Naive B cell (primary cell): Measurements from ENCODE around the gene TEKTIP1. TPM values are rescaled to one million over a fixed set of nuclear protein-coding genes. Genes with fewer than 3 reads are reported as not detected.
"Not testable (repeated sequence)": the region's sequence is repeated elsewhere in the genome, so short reads cannot be mapped to it uniquely, and the experiment has no call there.

ENCODE experiments used
- ATAC-seq, 2 donors: fragments of 150-1000 bp; cut with Tn5 transposase; 2 replicates each; pipeline ENCODE4 v1.10.0; 2021; ENCODE audit warnings: low read depth in 2 of 2, mild to moderate bottlenecking in 2 of 2, moderate library complexity in 2 of 2
- DNase-seq: peaks from one replicate; pipeline ENCODE4 v3.0.0; 2022
- H3K27ac Mint-ChIP-seq, 6 donors: one replicate each; pipeline ENCODE4 v1.8.0; 2020 to 2022; ENCODE audit warnings: mild to moderate bottlenecking in 6 of 6, mixed read lengths in 6 of 6, moderate library complexity in 5 of 6, inconsistent platforms in 2 of 6
- H3K27me3 Mint-ChIP-seq, 3 donors: one replicate each; pipeline ENCODE4 v1.8.0; 2021 to 2022; ENCODE audit warnings: mixed read lengths in 3 of 3, mild to moderate bottlenecking in 1 of 3
- H3K36me3 Mint-ChIP-seq, 2 donors: one replicate each; pipeline ENCODE4 v1.8.0; 2020 to 2022; ENCODE audit warnings: mixed read lengths in 2 of 2, inconsistent platforms in 1 of 2, mild to moderate bottlenecking in 1 of 2
- H3K4me1 Mint-ChIP-seq, 3 donors: one replicate each; pipeline ENCODE4 v1.8.0; 2020 to 2022; ENCODE audit warnings: mixed read lengths in 3 of 3, inconsistent platforms in 1 of 3, mild to moderate bottlenecking in 1 of 3, moderate library complexity in 1 of 3
- H3K4me3 Mint-ChIP-seq, 8 donors: one replicate each; pipeline ENCODE4 v1.8.0; 2020 to 2022; ENCODE audit warnings: mild to moderate bottlenecking in 8 of 8, mixed read lengths in 8 of 8, moderate library complexity in 8 of 8, inconsistent platforms in 2 of 8
- H3K9me3 Mint-ChIP-seq, 7 donors: one replicate each; pipeline ENCODE4 v1.8.0; 2020 to 2022; ENCODE audit warnings: mixed read lengths in 7 of 7, mild to moderate bottlenecking in 5 of 7, inconsistent platforms in 2 of 7, moderate library complexity in 1 of 7
- polyA plus RNA-seq, 6 donors: library from polyadenylated mRNA; unstranded; fragments of 300-500 nt; fragmentation: Illumina TruSeq; gene quantifications; one replicate each; pipeline ENCODE4 v1.2.3, GENCODE V29; 2021; ENCODE audit warnings: low read depth in 6 of 6

The TEKTIP1 gene
- polyA plus RNA-seq, 6 donors from 2014 or later = 0.56 TPM; not detected in 5

DNA sequence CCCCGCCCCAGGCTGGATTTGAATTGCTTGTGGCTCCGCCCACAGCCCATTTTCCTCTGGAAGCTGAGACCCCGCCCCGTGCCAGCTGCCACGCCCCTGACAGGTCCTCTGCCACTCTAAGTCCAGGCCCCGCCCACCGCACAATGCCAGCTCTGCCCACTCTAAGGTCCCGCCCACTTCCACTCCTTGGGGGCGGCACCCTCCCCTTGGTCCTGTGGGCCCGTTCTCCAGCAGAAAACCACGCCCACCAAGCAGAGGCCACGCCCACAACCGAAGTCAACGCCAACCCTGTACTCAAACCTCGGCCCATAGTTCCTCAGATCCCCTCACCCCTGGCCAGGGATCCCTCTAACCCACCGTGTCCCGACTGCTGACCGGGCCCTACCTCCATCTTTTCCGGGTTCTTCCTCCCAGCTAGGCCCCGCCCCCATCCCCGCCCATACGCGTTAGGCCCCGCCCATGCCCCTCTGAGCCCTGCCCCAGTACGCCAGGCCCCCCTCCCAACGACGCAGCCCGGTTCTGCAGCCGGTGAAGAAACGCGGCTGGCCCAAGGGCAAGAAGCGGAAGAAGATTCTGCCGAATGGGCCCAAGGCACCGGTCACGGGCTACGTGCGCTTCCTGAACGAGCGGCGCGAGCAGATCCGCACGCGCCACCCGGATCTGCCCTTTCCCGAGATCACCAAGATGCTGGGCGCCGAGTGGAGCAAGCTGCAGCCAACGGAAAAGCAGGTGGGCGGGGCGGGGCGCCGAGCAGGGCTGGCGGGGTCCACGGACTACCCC is 35.1 kb downstream of the TEKTIP1 start:
- DNase-seq = peak; percentile 65
- Mint-ChIP-seq H3K27me3 (no peaks in the 10 kb centered on the region), H3K36me3 (peaks cover 0 to 7% of the 10 kb centered on the region in 2 donors), H3K9me3 (no peaks in the 10 kb centered on the region), H3K4me3 (peak overlapping the region; percentile 66 to 92 (median 80)), H3K27ac (peak overlapping the region in 3 of 6 donors; percentile 44 to 71 (median 64)), H3K4me1 (peaks cover 20 to 24% (median 21%) of the 10 kb centered on the region in 3 donors)
- peak in 1 of 2 donors; percentile 7 for ATAC-seq

DNA sequence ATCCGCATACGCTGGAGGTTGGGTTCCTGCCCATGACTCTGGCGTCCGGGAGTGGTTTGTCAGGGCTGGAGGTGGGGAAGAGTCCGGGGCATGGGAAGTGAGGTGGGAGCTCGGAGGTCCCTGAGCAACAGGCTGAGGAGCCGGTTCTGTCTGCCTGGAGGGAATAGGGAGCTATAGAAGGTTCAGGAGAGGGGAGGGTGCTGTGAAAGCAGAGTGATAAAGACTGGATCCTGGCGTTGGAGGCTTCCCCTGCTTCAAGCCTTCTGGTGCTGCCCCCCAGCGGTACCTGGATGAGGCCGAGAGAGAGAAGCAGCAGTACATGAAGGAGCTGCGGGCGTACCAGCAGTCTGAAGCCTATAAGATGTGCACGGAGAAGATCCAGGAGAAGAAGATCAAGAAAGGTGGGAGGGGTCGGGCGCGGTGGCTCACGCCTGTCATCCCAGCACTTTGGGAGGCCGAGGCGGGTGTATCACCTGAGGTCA is 36.3 kb downstream of the TEKTIP1 start:
- H3K4me1 Mint-ChIP-seq = peaks cover 20 to 24% (median 21%) of the 10 kb centered on the region in 3 donors
- H3K27me3 Mint-ChIP-seq = no peaks in the 10 kb centered on the region
- peak overlapping the region in 3 of 6 donors; percentile 26 to 89 (median 82) for H3K27ac Mint-ChIP-seq
- H3K4me3 Mint-ChIP-seq = peak overlapping the region in 6 of 8 donors; percentile 24 to 87 (median 74)
- no peaks in the 10 kb centered on the region for H3K9me3 Mint-ChIP-seq
- peaks cover 0 to 7% of the 10 kb centered on the region in 2 donors for H3K36me3 Mint-ChIP-seq
- no peak for DNase-seq
- ATAC-seq = no peak

DNA sequence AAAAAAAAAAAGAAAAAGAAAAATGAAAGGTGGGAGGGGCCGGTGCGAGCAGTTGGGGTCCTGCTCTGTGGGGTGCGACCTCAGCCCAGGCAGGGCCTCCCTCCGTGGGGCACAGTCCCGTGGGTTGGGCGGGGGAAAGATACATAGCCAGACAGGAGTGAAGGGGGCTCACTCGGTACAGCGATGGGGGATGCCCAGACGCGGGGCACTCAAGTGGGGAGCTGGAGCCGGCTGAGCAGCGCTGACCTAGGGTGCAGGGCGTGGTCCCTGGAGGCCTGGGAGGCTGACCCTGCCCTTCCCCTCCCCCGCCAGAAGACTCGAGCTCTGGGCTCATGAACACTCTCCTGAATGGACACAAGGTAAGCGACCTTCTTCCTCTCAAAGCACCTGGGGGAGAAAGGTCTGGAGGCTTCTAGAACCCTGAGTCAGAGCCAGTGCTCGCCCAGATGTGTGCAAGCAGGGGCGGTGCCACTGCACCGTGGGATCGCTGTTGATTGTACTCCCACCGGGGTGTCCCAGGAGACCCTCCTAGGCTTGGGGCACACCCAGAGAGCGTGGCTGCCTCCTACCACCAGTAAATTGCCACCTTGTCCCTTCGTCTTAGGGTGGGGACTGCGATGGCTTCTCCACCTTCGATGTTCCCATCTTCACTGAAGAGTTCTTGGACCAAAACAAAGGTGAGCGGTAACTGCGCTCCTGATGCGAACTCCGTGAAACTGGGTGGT is 37.1 kb downstream of the TEKTIP1 start:
- H3K9me3 Mint-ChIP-seq = no peaks in the 10 kb centered on the region
- H3K27ac Mint-ChIP-seq = no peak overlapping the region
- no peak for ATAC-seq
- H3K27me3 Mint-ChIP-seq = no peaks in the 10 kb centered on the region
- no peak for DNase-seq
- H3K4me3 Mint-ChIP-seq = peak overlapping the region in 4 of 8 donors; percentile 24 to 78 (median 46)
- H3K36me3 Mint-ChIP-seq = peaks cover 0 to 7% of the 10 kb centered on the region in 2 donors
- peaks cover 18 to 24% (median 20%) of the 10 kb centered on the region in 3 donors for H3K4me1 Mint-ChIP-seq

DNA sequence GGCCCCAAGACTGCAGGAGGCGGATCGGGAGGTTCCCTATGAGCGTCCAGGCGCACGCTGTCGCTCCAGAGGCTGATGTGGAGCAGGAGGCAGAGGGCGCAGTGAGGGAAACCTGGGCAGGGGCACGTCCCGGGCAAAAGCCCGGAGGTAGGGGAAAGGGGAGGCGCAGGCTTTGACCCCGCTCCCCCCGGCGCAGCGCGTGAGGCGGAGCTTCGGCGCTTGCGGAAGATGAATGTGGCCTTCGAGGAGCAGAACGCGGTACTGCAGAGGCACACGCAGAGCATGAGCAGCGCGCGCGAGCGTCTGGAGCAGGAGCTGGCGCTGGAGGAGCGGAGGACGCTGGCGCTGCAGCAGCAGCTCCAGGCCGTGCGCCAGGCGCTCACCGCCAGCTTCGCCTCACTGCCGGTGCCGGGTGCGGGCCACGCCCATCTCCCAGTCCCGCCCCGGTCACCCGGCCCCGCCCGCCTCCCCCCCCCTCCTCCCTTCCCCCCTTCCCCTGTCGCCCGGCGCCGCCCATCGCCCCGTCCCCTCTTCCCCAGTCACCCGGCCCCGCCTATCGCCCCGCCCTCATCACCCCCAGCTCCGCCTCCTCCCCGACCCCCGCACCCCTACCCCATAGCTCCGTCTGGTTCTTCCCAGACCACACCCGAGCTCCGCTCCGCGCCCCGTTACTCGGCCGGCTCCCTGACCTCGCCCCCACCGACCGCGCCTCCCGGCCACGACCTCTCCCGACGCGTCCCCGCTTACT is 37.9 kb downstream of the TEKTIP1 start:
- peaks cover 14 to 20% (median 17%) of the 10 kb centered on the region in 3 donors for H3K4me1 Mint-ChIP-seq
- peak overlapping the region in 4 of 8 donors; percentile 24 to 78 (median 46) for H3K4me3 Mint-ChIP-seq
- H3K36me3 Mint-ChIP-seq = peaks cover 0 to 7% of the 10 kb centered on the region in 2 donors
- H3K9me3 Mint-ChIP-seq = no peaks in the 10 kb centered on the region
- ATAC-seq = no peak
- no peak for DNase-seq
- H3K27ac Mint-ChIP-seq = no peak overlapping the region
- no peaks in the 10 kb centered on the region for H3K27me3 Mint-ChIP-seq

DNA sequence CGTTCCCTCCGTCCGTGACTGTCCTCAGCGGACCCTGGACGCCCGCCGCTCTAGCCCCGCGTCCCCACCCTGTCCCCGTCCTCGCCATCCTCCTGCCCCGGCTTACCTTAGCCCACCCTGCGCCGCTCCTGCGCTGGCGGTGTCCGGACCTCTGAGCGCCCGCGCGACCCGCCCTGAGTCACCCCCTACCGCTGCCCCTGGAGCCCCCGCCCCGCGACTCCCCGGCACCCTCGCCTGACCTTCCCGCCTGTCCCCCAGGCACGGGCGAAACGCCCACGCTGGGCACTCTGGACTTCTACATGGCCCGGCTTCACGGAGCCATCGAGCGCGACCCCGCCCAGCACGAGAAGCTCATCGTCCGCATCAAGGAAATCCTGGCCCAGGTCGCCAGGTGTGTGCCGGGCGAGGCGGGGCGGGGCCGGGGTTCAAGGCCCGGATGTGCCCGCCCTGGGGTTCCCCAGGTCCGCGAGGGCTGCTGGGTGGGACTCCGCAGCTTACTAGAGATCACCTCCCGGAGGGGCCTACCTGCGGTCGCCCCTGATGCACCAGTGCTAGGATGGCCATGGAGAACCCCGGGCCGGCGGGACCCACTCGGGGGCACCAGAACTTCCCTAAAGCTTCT is 38.9 kb downstream of the TEKTIP1 start:
- H3K36me3 Mint-ChIP-seq = peaks cover 0 to 7% of the 10 kb centered on the region in 2 donors

DNA sequence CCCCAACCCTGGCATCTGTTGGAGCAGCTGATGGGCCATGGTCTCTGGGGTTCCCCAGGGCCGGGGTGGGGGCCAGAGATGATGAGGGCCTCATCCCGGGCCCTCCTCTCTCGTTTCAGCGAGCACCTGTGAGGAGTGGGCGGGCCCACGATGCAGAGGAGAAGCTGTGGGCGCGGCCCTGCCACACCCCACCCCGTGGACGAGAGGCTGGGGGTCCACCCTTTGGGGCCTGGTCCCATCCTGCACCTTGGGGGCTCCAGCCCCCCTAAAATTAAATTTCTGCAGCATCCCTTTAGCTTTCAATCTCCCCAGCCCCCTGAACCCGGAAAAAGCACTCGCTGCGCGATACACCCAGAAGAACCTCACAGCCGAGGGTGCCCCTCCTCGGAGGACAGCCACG is 39.4 kb downstream of the TEKTIP1 start:
- H3K4me1 Mint-ChIP-seq = peaks cover 9 to 14% (median 13%) of the 10 kb centered on the region in 3 donors
- H3K27me3 Mint-ChIP-seq = no peaks in the 10 kb centered on the region
- H3K27ac Mint-ChIP-seq = no peak overlapping the region
- H3K4me3 Mint-ChIP-seq = peak overlapping the region in 1 of 8 donors; percentile 23
- peaks cover 0 to 7% of the 10 kb centered on the region in 2 donors for H3K36me3 Mint-ChIP-seq
- no peak for ATAC-seq
- no peak for DNase-seq
- no peaks in the 10 kb centered on the region for H3K9me3 Mint-ChIP-seq

More for the DNA sequence above, 38.9 kb downstream of the TEKTIP1 start:
- H3K9me3 Mint-ChIP-seq = no peaks in the 10 kb centered on the region
- H3K4me1 Mint-ChIP-seq = peaks cover 9 to 14% (median 13%) of the 10 kb centered on the region in 3 donors
- peak overlapping the region in 1 of 6 donors; percentile 44 for H3K27ac Mint-ChIP-seq
- ATAC-seq = no peak
- H3K27me3 Mint-ChIP-seq = no peaks in the 10 kb centered on the region
- DNase-seq = no peak
- peak overlapping the region in 1 of 8 donors; percentile 12 for H3K4me3 Mint-ChIP-seq

DNA sequence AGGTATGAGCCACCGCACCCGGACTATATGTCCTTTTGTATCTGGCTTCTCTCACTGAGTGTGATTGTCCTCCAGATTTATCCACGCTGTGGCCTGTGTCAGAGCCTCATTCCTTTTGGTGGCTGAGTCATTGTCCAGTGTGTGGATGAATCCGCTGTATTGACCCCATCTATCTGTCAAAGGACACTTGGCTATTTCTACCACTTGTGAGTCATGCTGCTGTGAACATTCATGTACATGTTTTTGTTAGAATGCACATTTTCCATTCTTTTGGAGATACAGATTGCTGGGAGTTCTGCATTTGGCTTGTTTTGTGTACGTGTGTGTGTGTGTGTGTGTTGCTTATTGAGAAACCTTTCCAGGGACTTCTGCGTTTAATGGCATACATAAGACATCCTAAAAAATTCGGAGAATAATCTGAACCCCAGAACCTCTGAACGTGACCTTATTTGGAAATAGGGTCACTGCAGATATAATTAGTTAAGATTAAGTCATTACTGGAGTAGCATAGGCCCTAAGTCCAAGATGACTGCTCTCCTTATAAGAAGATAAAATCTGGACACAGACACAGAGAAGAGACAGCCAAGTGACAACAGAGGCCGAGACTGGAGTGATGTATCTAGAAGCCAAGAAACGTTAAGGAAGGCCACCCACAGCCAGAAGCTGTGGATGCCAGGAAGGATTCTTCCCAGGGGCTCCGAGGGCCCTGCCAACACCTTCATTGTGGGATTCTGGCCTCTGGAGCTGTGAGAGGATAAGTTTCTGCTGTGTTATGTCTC is 41.4 kb downstream of the TEKTIP1 start:
- peaks cover under 1 to 6% (median 4%) of the 10 kb centered on the region in 3 donors for H3K4me1 Mint-ChIP-seq
- H3K27ac Mint-ChIP-seq = peak overlapping the region in 3 of 6 donors; percentile 49 to 52 (median 49)
- H3K4me3 Mint-ChIP-seq = peak overlapping the region in 1 of 8 donors; percentile 35
- H3K9me3 Mint-ChIP-seq = no peaks in the 10 kb centered on the region
- H3K36me3 Mint-ChIP-seq = peaks cover 0 to 4% of the 10 kb centered on the region in 2 donors
- ATAC-seq (no peak), DNase-seq (no peak)
- H3K27me3 Mint-ChIP-seq = no peaks in the 10 kb centered on the region

DNA sequence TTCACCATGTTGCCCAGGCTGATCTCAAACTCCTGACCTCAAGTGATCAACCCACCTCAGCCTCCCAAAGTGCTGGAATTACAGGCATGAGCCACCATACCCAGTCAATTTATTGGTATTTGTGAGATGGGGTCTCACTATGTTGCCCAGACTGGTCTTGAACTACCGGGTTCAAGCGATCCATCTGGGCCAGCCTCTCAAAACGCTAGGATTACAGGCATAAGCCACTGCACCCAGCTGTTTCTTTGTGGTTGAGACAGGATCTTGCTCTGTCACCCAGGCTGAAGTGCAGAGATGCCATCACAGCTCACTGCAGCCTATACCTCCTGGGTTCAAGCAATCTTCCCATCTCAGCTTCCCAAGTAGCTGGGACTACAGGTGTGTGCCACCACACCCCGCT is 42.8 kb downstream of the TEKTIP1 start:
- not testable (repeated sequence) for DNase-seq, H3K27ac Mint-ChIP-seq, H3K4me1 Mint-ChIP-seq, H3K36me3 Mint-ChIP-seq, H3K4me3 Mint-ChIP-seq, H3K27me3 Mint-ChIP-seq, ATAC-seq, H3K9me3 Mint-ChIP-seq

DNA sequence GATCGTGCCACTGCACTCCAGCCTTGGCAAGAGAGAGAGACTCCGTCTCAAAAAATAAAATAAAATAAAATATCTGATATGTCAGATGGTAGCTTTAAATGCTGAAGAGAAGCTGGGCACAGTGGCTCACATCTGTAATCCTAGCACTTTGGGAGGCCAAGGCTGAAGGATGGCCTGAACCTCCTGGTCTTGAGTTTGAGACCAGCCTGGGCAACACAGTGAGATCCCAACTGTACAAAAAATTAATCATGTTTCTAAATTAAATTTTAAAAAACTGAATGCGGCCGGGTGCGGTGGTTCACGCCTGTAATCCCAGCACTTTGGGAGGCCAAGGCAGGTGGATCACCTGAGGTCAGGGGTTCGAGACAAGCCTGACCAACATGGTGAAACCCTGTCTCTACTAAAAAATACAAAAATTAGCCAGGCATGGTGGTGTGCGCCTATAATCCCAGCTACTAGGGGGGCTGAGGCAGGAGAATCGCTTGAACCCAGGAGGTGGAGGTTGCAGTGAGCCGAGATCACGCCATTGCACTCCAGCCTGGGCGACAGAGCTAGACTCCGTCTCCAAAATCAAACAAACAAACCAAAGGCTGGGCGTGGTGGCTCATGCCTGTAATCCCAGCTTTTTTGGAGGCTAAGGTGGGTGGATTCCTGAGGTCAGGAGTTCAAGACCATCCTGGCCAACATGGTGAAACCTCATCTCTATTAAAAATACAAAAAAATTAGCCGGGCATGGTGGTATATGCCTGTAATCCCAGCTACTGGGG is 45.2 kb downstream of the TEKTIP1 start:
- not testable (repeated sequence) for H3K27me3 Mint-ChIP-seq, H3K36me3 Mint-ChIP-seq, DNase-seq, ATAC-seq, H3K9me3 Mint-ChIP-seq, H3K4me1 Mint-ChIP-seq
- Mint-ChIP-seq H3K27ac (peak overlapping the region in 1 of 6 donors; percentile 10), H3K4me3 (peak overlapping the region in 4 of 8 donors; percentile 20 to 29 (median 23))

DNA sequence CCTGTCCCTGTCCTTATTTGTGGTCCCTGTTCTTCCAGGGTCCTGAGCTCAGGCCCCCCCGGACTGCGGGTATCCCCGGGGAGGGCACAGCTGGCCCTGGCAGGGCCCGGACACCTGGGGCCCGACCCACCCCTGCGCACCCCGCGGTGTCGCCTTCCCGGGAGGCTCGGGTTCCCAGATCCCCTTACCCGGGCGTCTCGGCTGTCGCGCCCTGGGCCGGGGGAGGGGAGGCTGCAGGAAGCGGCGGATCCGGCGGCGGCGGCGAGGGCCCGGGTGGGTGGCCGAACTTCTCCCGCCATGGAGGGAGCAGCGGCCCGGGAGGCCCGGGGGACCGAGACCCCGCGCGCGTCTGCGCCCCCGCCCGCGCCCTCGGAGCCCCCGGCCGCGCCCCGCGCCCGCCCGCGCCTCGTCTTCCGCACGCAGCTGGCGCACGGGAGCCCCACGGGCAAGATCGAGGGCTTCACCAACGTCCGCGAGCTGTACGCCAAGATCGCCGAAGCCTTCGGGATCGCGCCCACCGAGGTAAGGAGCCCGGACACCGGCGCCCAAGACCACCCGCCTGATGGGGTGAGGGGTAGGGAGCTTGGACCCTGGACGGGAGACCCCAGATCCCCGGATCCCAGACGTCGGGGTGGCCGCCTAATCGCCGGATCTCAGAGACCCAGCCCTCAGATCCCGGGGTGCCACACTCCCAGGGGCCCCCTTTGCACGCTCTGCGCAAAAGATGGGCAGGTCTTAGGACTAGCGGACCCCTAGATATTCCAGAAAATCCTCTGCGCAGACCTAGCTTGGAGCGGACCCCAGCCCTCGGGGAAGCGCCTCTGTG is 46.5 kb downstream of the TEKTIP1 start, which contains the start of gene GIPC3:
Gene GIPC3 (plus strand): TSS at position 178 of the 826 bp plus-strand sequence. CDS start 120 bp downstream, at position 298.
- H3K4me1 Mint-ChIP-seq = peaks cover 0 to 6% (median 2%) of the 10 kb centered on the region in 3 donors
- peak within 1 kb of the TSS; percentile 21 to 75 (median 62) for H3K4me3 Mint-ChIP-seq
- ATAC-seq (peak; percentile 30 to 35), DNase-seq (no peak)
- no peaks in the 10 kb centered on the region for H3K27me3 Mint-ChIP-seq
- no peaks in the 10 kb centered on the region for H3K9me3 Mint-ChIP-seq
- H3K27ac Mint-ChIP-seq = no peak within 1 kb of the TSS
- no peaks in the 10 kb centered on the region for H3K36me3 Mint-ChIP-seq

DNA sequence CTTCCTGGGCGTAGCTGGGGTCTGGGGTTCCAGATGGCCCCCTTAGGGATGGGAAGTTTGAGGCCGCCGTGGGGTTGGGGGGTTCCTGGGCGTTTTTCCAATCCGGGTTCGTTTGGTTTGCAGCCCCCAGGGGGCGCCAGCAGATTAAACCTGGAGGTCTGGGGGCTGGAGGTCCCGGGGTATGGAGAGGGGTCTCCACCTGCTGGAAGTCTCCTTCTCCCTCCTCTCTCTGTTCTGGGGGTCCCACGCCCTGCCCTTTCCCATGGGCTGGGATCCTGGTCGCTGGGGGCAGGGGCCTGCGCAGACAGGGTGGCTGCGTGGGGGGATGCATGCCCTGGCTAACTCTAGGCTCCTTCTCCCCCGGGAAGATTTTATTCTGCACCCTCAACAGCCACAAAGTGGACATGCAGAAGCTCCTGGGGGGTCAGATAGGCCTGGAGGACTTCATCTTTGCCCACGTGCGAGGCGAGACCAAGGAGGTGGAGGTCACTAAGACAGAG is 47.2 kb downstream of the TEKTIP1 start:
- DNase-seq = peak; percentile 49
- Mint-ChIP-seq H3K9me3 (no peaks in the 10 kb centered on the region), H3K4me3 (peak overlapping the region; percentile 21 to 75 (median 62)), H3K27me3 (no peaks in the 10 kb centered on the region), H3K4me1 (peaks cover 0 to 6% (median 2%) of the 10 kb centered on the region in 3 donors), H3K36me3 (no peaks in the 10 kb centered on the region), H3K27ac (no peak overlapping the region)
- peak; percentile 50 to 67 for ATAC-seq
